LNCaP clone FGC (cell line): ENCODE results near the gene TST.

Source experiments
- DNase-seq: peaks from one replicate; pipeline ENCODE4 v3.0.0-alpha.2; 2011; ENCODE audit warnings: low read depth
- H3K4me3 ChIP-seq: 2 replicates; pipeline ENCODE4 v1.5.1; 2011; ENCODE audit warnings: mild to moderate bottlenecking, low read depth, low read length, control low read depth
- TF ChIP-seq, protein P1 (sequence below): IDR thresholded peaks from 2 replicates; pipeline ENCODE4 v1.5.1; 2012; ENCODE audit warnings: mild to moderate bottlenecking; ENCODE audit not compliant: control insufficient read depth, insufficient read depth; ENCODE audit errors: extremely low read depth

TST gene

GRCh38 chr22:37039466-37039865 is 20.2 kb upstream of the TST start:
- no peak overlapping the region for H3K4me3 ChIP-seq
- DNase-seq: no peak
- TF ChIP-seq, protein P1, sequence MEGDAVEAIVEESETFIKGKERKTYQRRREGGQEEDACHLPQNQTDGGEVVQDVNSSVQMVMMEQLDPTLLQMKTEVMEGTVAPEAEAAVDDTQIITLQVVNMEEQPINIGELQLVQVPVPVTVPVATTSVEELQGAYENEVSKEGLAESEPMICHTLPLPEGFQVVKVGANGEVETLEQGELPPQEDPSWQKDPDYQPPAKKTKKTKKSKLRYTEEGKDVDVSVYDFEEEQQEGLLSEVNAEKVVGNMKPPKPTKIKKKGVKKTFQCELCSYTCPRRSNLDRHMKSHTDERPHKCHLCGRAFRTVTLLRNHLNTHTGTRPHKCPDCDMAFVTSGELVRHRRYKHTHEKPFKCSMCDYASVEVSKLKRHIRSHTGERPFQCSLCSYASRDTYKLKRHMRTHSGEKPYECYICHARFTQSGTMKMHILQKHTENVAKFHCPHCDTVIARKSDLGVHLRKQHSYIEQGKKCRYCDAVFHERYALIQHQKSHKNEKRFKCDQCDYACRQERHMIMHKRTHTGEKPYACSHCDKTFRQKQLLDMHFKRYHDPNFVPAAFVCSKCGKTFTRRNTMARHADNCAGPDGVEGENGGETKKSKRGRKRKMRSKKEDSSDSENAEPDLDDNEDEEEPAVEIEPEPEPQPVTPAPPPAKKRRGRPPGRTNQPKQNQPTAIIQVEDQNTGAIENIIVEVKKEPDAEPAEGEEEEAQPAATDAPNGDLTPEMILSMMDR: no peak

DNA sequence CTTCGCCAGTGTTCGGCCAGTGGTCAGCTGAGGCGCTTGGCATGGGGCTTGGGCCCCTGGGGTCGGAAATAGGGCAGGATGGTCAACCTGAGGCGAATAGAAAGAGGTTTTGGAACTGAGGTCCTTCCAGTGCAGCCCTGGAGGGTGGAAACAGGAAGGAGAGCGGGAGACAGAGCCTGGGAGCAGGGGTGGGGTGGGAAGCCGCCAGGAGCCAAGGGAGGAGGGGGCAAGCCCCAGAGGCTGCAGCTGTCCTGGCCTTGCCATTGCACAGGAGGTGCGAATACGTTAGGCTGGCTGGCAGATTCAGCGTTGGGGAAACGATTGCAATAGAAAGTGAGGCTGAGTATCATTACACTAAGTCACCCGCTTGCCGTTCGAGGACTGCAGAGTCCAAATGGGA is 18.4 kb upstream of the TST start:
- no peak for DNase-seq
- TF ChIP-seq, protein P1: no peak
- H3K4me3 ChIP-seq: no peak overlapping the region

- TF ChIP-seq, protein P1: no peak
Observed at GRCh38 chr22:37036655-37037377, 17.6 kb upstream of the TST start.

DNA sequence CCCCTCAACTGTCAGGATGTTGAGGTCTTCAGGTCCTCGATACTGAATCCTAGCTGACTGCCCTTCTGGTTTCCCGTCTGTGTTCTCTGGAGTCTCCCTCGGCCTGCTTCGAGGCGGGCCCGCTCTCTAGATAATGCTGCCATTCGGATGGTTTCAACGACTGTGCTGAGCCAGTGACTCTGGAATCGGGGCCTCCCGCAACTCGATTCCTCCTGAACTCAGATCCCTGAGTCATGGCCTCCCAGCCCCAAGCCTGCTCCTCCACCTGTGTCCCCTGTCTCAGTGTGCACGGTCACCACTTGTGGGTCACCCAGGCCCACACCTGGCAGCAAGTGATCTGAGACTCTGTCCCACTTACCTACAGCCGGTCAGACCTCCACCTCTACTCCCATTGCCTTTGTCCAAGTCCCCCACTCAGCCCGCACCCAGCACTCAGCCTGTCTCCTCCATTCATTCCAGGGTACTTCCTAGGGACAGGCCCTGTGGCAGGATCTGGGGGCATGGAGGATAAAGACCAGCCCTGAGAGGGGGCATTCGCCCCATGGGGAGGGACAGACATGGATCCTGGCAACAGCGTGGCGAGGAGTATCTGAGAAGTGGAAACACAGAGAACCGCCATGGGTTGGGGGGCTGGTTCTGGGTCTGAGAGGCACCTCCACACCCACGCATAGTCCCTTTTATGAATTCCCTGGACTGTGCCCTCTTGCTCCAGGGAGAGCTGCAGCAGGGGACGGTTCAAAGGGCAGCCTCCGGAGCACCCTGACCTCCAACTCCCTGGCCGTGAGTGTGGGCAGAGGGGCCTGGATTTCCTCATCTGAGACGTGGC is 14.6 kb upstream of the TST start:
- TF ChIP-seq, protein P1: no peak
- DNase-seq: no peak
- H3K4me3 ChIP-seq: no peak overlapping the region

More at GRCh38 chr22:37036655-37037377, 17.6 kb upstream of the TST start:
- no peak overlapping the region for H3K4me3 ChIP-seq
- no peak for DNase-seq

DNA sequence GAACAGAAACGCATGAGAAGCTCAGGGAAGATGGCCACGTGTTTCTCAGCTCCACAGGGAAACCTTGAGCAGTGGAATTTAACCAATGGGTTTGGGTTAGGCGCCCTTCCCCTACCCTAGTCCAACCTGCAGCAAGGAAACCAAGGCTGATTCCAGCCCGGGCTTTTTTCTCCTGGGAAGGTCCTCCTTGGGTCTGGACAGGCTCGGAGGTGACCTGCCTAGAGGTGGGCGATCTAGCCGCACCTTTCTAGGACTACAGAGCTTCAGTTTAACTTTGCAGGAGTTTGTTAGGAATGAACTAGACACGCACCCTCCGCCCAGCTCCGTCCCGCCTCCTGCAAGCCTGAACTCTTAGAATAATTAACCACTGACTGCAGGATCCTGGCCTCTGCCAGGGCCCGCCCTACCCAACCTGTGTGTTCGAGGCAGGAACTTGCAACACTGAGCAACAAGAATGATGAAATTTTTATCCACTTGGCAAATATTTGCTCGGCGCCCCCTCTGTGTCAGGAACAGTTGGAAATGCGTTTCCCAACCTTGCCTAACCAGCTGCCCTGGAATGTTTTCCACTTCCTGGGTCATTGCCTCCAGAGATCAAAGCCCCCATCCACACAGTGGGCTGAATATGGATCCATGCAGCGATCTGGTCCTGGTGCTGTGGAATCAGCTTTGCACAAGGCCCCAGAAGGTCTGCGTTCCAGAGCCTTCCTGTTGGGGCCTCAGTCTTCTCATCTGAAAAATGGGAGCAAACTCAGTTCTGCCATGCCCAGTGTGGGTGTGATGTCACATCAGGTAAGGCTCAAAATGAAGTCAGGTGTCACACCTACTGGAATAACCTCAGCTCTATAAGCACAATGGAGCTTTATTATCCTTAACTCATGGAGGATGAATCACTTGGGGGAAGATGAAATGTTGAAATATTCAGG is 13.6 kb upstream of the TST start:
- no peak overlapping the region for H3K4me3 ChIP-seq
- TF ChIP-seq, protein P1: no peak
- no peak for DNase-seq

GRCh38 chr22:37032134-37032534 is 12.9 kb upstream of the TST start:
- TF ChIP-seq, protein P1: no peak
- no peak for DNase-seq
- no peak overlapping the region for H3K4me3 ChIP-seq
